GM19238 (cell line): ENCODE data around the gene TNFAIP2.

ENCODE experiments used
- DNase-seq: peaks from one replicate; pipeline ENCODE4 v3.0.0; 2011; ENCODE audit warnings: low spot score; ENCODE audit not compliant: insufficient read length

The TNFAIP2 gene

GRCh38 chr14:103185051-103186029 is 62.1 kb downstream of the TNFAIP2 start:
- no peak for DNase-seq

GRCh38 chr14:103186241-103186822 is 63.1 kb downstream of the TNFAIP2 start:
- no peak for DNase-seq
